HepG2 (cell line): ENCODE results near the gene SIX5. TPM values are rescaled to one million over a fixed set of nuclear protein-coding genes. Genes with fewer than 3 reads are reported as not detected.
A peak's percentile ranks its signal among the peaks of the same experiment; 100 is the strongest.

Experiments used
- ARID2 ChIP-seq: sonication (generic); formaldehyde crosslinking; IDR thresholded peaks from 2 replicates; pipeline ENCODE4 v1.8.1; 2022; ENCODE audit warnings: mild to moderate bottlenecking, missing genetic modification reagents, borderline replicate concordance
- ATAD3A ChIP-seq: sonication (generic); formaldehyde crosslinking; IDR thresholded peaks from 2 replicates; pipeline ENCODE4 v1.4.0; 2020; ENCODE audit warnings: missing genetic modification reagents
- ATF1 ChIP-seq: IDR thresholded peaks from 2 replicates; pipeline ENCODE4 v1.6.1; 2016; ENCODE audit warnings: mild to moderate bottlenecking, control low read depth
- MEIS1 ChIP-seq: sonication (generic); formaldehyde crosslinking; IDR thresholded peaks from 2 replicates; pipeline ENCODE4 v1.9.0; 2021; ENCODE audit warnings: mild to moderate bottlenecking, missing genetic modification reagents, moderate library complexity, borderline replicate concordance
- MTA3 ChIP-seq: sonication (generic); formaldehyde crosslinking; IDR thresholded peaks from 2 replicates; pipeline ENCODE4 v1.4.0; 2020; ENCODE audit warnings: missing genetic modification reagents
- NAIF1 ChIP-seq: sonication (generic); formaldehyde crosslinking; IDR thresholded peaks from 2 replicates; pipeline ENCODE4 v1.5.0; 2020; ENCODE audit warnings: mild to moderate bottlenecking, missing genetic modification reagents, borderline replicate concordance
- NRL ChIP-seq: sonication (generic); formaldehyde crosslinking; IDR thresholded peaks from 2 replicates; pipeline ENCODE4 v1.5.0; 2020; ENCODE audit warnings: missing genetic modification reagents, mild to moderate bottlenecking, moderate library complexity, borderline replicate concordance
- PRMT3 ChIP-seq: sonication (generic); formaldehyde crosslinking; IDR thresholded peaks from 2 replicates; pipeline ENCODE4 v1.8.1; 2022; ENCODE audit warnings: low read depth, mild to moderate bottlenecking, moderate library complexity, missing genetic modification reagents, borderline replicate concordance
- TGIF2 ChIP-seq: IDR thresholded peaks from 2 replicates; pipeline ENCODE4 v1.6.1; 2016; ENCODE audit warnings: control low read depth, missing compliant biosample characterization
- ZBTB38 ChIP-seq: sonication (generic); formaldehyde crosslinking; IDR thresholded peaks from 2 replicates; pipeline ENCODE4 v1.5.1; 2020; ENCODE audit warnings: mild to moderate bottlenecking, missing genetic modification reagents
- ZNF136 ChIP-seq: sonication (generic); formaldehyde crosslinking; IDR thresholded peaks from 2 replicates; pipeline ENCODE4 v1.8.1; 2022; ENCODE audit warnings: low read depth, mild to moderate bottlenecking, moderate library complexity, missing genetic modification reagents
- ZNF235 ChIP-seq: sonication (generic); formaldehyde crosslinking; IDR thresholded peaks from 2 replicates; pipeline ENCODE4 v1.8.1; 2023; ENCODE audit warnings: mild to moderate bottlenecking, missing genetic modification reagents, borderline replicate concordance
- ZNF253 ChIP-seq: sonication (generic); formaldehyde crosslinking; IDR thresholded peaks from 2 replicates; pipeline ENCODE4 v1.8.0; 2022; ENCODE audit warnings: mild to moderate bottlenecking, missing genetic modification reagents, borderline replicate concordance
- ZNF343 ChIP-seq: sonication (generic); formaldehyde crosslinking; IDR thresholded peaks from 2 replicates; pipeline ENCODE4 v1.4.0; 2020; ENCODE audit warnings: mild to moderate bottlenecking, missing genetic modification reagents
- ZNF354B ChIP-seq: sonication (generic); formaldehyde crosslinking; IDR thresholded peaks from 2 replicates; pipeline ENCODE4 v1.8.0; 2022; ENCODE audit warnings: mild to moderate bottlenecking, missing genetic modification reagents
- ZNF720 ChIP-seq: sonication (generic); formaldehyde crosslinking; IDR thresholded peaks from 2 replicates; pipeline ENCODE4 v1.4.0; 2020; ENCODE audit warnings: missing genetic modification reagents
- ZNF75D ChIP-seq: sonication (generic); formaldehyde crosslinking; IDR thresholded peaks from 2 replicates; pipeline ENCODE4 v1.8.1; 2023; ENCODE audit warnings: missing genetic modification reagents, mild to moderate bottlenecking, borderline replicate concordance
- ZNF775 ChIP-seq: sonication (generic); formaldehyde crosslinking; IDR thresholded peaks from 2 replicates; pipeline ENCODE4 v1.4.0; 2020; ENCODE audit warnings: missing genetic modification reagents, mild to moderate bottlenecking, moderate library complexity, borderline replicate concordance
- polyA plus RNA-seq, 8 experiments: library from polyadenylated mRNA; depleted of rRNA in 3 of 8; stranded (reverse) in 7 of 8; unstranded in 1 of 8; fragments of >200 nt; fragmentation: Illumina TruSeq in 4 of 8; extraction: Trizol in 4 of 8; gene quantifications; 2 replicates each; pipeline versions ENCODE4 v1.2.1 to v1.2.3, GENCODE V29; 2011 to 2016; ENCODE audit warnings: low read depth in 4 of 8, missing spikeins in 1 of 8, mixed read lengths in 1 of 8; ENCODE audit not compliant: insufficient read depth in 1 of 8
- total RNA-seq, 5 experiments: library from RNA; depleted of rRNA; stranded (reverse); fragments of >200 nt; fragmentation: Illumina TruSeq; extraction: Trizol; gene quantifications; 2 replicates each; pipeline ENCODE4 v1.2.3, GENCODE V29; 2016; ENCODE audit warnings: low read depth in 1 of 5
- TF ChIP-seq, protein P1 (sequence below): sonication (generic); formaldehyde crosslinking; IDR thresholded peaks from 2 replicates; pipeline ENCODE4 v1.4.0; 2020; ENCODE audit warnings: missing genetic modification reagents
- TF ChIP-seq, protein P2 (sequence below): IDR thresholded peaks from 2 replicates; pipeline ENCODE4 v1.6.1; 2016; ENCODE audit warnings: mild to moderate bottlenecking, missing biosample characterization, missing genetic modification reagents
- TF ChIP-seq, protein P3 (sequence below): sonication (generic); formaldehyde crosslinking; conservative IDR thresholded peaks from 2 replicates; pipeline ENCODE4 v1.5.0; 2020; ENCODE audit warnings: missing genetic modification reagents
- TF ChIP-seq, protein P4 (sequence below): sonication (generic); formaldehyde crosslinking; IDR thresholded peaks from 2 replicates; pipeline ENCODE4 v1.5.1; 2020; ENCODE audit warnings: mild to moderate bottlenecking, missing genetic modification reagents, moderate library complexity

SIX5 gene
- total and polyA plus RNA-seq, 2 of the 13 experiments (the other 11 are each of a cell fraction or from before 2014, with no cell fraction given): 7.7 to 10.5 TPM

DNA sequence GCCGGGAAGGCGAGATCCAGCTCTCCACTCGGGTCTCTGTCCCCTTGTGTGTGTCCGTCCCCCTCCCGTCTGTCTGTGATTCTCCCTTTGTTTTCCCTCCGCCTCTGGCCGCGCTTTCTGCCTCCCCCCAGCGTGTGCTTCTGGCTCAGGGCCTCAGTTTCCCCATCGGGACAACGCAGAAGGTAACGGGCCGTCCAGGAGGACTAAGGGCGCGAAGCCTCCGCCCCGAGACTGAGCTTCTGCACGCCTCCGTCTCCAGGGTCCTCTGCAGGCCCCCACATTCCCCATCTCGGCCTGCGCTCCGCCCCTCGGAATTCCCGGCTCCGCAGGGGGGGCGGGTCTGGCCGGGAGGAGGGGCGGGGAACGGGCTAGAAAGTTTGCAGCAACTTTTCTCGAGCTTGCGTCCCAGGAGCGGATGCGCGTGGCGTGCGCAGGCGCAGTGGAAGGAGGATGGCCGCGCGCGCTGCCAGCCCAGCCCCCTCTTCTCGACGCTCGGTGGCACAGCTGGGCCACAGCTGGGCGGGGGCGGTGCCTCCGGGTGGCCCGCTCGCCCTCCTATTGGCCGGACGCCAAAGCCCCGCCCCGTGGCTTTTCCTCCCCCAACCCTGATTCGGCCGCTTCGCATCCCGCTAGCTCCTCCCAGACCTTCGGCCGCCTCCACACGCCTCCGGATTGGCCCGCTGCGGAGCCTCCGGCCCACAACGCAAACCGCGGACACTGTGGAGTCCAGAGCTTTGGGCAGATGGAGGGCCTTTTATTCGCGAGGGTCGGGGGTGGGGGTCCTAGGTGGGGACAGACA, at the start of gene SIX5 (continued):
- TF ChIP-seq, protein P1, sequence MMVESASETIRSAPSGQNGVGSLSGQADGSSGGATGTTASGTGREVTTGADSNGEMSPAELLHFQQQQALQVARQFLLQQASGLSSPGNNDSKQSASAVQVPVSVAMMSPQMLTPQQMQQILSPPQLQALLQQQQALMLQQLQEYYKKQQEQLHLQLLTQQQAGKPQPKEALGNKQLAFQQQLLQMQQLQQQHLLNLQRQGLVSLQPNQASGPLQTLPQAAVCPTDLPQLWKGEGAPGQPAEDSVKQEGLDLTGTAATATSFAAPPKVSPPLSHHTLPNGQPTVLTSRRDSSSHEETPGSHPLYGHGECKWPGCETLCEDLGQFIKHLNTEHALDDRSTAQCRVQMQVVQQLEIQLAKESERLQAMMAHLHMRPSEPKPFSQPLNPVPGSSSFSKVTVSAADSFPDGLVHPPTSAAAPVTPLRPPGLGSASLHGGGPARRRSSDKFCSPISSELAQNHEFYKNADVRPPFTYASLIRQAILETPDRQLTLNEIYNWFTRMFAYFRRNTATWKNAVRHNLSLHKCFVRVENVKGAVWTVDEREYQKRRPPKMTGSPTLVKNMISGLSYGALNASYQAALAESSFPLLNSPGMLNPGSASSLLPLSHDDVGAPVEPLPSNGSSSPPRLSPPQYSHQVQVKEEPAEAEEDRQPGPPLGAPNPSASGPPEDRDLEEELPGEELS (CRISPR knock-in tag): peak; percentile 67
- 0 out of 2 replicates have a peak, but pooled peaks have one; percentile 62 for TF ChIP-seq ZNF343 (CRISPR knock-in tag)
- no peak; the same call in 1 of the 2 replicates for TF ChIP-seq MEIS1 (CRISPR knock-in tag)
- no peak for TF ChIP-seq ZNF354B (CRISPR knock-in tag)
- TF ChIP-seq, protein P2, sequence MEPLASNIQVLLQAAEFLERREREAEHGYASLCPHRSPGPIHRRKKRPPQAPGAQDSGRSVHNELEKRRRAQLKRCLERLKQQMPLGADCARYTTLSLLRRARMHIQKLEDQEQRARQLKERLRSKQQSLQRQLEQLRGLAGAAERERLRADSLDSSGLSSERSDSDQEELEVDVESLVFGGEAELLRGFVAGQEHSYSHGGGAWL (CRISPR knock-in tag): 0 out of 2 replicates have a peak, but pooled peaks have one; percentile 60
- no peak for TF ChIP-seq ZNF75D (CRISPR knock-in tag)
- TF ChIP-seq, protein P3, sequence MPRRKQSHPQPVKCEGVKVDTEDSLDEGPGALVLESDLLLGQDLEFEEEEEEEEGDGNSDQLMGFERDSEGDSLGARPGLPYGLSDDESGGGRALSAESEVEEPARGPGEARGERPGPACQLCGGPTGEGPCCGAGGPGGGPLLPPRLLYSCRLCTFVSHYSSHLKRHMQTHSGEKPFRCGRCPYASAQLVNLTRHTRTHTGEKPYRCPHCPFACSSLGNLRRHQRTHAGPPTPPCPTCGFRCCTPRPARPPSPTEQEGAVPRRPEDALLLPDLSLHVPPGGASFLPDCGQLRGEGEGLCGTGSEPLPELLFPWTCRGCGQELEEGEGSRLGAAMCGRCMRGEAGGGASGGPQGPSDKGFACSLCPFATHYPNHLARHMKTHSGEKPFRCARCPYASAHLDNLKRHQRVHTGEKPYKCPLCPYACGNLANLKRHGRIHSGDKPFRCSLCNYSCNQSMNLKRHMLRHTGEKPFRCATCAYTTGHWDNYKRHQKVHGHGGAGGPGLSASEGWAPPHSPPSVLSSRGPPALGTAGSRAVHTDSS (CRISPR knock-in tag): no peak
- TF ChIP-seq ATF1: no peak
- TF ChIP-seq NAIF1 (CRISPR knock-in tag): peak; percentile 96
- TF ChIP-seq MTA3 (CRISPR knock-in tag): no peak
- peak; percentile 12 for TF ChIP-seq TGIF2 (CRISPR knock-in tag)
- TF ChIP-seq PRMT3 (CRISPR knock-in tag): no peak
- no peak for TF ChIP-seq ARID2 (CRISPR knock-in tag)
- TF ChIP-seq ZNF136 (CRISPR knock-in tag): no peak
- no peak for TF ChIP-seq ZNF235 (CRISPR knock-in tag)
- TF ChIP-seq ZBTB38: peak; percentile 44; the same call in 1 of the 2 replicates
- no peak for TF ChIP-seq ZNF253 (CRISPR knock-in tag)
- TF ChIP-seq, protein P4, sequence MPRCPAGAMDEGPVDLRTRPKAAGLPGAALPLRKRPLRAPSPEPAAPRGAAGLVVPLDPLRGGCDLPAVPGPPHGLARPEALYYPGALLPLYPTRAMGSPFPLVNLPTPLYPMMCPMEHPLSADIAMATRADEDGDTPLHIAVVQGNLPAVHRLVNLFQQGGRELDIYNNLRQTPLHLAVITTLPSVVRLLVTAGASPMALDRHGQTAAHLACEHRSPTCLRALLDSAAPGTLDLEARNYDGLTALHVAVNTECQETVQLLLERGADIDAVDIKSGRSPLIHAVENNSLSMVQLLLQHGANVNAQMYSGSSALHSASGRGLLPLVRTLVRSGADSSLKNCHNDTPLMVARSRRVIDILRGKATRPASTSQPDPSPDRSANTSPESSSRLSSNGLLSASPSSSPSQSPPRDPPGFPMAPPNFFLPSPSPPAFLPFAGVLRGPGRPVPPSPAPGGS: no peak
- no peak for TF ChIP-seq ATAD3A (CRISPR knock-in tag)
- no peak for TF ChIP-seq ZNF720
- no peak for TF ChIP-seq ZNF775 (CRISPR knock-in tag)
- 0 out of 2 replicates have a peak, but pooled peaks have one; percentile 41 for TF ChIP-seq NRL (CRISPR knock-in tag)
